GM12801 (cell line): ENCODE results near the gene MAP3K7.

ENCODE experiments used
- CTCF ChIP-seq: IDR thresholded peaks from one replicate; pipeline ENCODE4 v1.5.1; 2011; ENCODE audit warnings: control low read depth; ENCODE audit not compliant: insufficient read length; ENCODE audit errors: extremely low read depth

Gene MAP3K7

DNA sequence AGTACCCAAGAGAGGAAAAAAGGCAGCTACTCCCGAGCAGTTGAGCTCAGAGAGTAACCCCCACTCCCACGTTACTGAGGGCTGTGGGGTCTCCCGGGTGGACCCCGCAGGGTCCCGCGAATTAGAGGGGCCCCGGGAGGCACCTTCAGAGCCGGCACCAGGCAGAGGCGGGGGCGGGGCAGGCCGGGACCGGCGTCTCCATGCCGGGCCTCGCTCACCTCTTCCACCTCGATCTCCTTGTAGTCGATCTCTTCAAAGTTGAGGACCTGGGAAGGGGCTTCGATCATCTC is 381 bp downstream of the MAP3K7 start:
- no peak for TF ChIP-seq CTCF

- TF ChIP-seq CTCF, result no peak
Measured at GRCh38 chr6:90584636-90585255, 2.1 kb downstream of the MAP3K7 start.

DNA sequence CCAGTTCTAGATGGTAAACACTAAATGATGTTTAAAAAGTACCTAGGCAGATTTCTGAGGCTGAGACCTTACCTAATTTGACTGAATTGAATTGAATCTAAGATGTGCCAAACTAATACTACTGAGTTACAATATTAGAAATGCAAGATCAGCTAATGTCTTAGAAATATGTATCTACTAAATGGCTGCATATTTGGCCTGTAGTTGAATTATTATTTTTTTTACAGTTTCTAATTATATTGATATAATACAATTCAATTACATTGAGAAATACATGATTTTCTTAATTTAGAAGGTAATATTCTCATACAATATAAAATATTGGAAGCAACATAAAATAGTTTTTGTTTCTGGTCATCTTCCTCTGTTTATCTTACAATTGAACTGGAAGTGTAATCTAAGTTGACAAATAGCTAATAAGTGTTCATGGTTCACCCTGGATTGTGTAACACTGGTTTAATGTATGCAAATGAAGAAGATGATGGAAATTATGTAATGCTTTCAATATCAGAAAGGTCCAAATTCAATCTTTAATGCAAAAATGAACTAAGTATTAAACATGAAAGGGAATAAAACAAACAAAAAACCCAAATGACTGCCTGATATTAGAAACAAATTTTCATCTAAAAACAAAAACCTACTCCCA is 2.9 kb downstream of the MAP3K7 start:
- TF ChIP-seq CTCF, result no peak

DNA sequence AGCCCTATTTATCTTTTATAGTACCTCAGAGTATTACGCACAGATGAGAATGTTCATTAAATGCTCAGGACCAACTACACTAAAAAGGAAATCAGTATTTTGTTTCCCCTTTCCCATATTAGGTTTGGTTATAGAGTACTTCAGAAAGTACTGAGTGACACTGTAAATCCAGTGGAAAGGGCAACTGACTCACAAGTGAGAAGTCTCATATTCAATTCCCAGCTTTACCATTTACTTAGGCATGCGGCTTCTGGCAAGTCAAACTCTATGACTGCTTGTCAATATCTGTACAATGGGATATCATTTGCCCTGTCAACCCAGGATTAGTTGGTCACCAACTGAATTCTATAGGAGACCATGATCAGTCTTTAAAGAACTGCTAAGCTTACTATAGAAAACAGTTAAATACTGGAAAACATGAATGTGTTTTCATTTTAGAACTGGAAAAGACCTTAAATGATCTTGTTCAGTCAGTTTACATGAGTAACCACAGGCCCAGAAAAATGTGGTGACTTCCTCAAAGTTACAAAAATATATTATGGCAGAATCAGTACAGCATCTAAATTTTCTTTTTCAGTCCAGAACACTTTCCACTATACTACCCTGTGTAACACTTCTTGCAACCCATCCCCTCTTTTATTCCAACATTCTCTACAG is 3.6 kb downstream of the MAP3K7 start:
- TF ChIP-seq CTCF, result no peak

DNA sequence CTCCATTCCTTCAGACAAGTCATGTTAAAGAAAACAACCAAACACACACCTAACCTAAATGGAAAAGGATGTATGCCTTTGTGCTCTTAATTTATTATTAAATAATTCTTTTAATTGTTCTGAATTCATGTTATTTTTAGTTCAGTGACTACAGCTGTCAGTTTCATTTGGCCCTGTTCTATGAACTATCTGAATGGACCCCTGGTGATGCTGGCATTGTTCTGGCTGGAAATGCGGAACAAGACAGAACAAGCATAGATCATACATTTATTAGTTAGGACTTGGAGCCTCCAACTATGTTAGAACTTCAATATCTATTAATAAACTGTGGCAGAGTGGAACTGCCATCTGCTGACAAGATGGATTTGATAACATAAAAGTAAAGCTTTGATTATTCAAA is 5.7 kb downstream of the MAP3K7 start:
- TF ChIP-seq CTCF, result no peak

DNA sequence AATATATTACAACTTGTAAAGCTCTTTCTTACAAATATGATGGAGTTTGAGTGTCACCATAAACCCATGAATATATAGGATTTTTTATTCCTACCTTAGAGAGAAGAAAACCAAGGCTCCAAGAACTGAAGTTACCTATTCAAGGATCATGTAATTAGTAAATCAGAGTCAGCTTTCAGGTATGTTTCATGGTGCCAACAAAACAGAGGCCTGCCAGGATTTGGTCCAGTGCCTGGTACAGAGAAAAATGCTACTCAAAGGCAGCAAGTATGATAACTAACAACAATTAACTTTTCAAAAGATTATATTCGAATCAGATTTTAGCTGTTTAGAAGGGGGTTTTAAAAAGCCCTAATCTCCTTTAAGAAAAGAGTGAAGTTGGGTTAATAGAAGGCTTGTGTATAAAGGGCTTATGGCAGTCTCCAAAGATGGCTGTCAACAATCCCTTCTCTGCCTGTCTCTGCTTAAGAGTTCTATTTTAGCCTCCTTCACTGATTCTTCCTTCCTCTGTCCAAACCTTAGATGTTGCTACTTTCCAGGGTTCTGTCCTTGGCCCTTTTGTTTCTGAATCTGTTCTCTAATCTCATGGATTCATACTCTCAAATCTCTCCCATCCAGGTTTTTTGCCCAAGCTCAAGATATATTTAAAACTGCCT is 7.8 kb downstream of the MAP3K7 start:
- TF ChIP-seq CTCF, result no peak

DNA sequence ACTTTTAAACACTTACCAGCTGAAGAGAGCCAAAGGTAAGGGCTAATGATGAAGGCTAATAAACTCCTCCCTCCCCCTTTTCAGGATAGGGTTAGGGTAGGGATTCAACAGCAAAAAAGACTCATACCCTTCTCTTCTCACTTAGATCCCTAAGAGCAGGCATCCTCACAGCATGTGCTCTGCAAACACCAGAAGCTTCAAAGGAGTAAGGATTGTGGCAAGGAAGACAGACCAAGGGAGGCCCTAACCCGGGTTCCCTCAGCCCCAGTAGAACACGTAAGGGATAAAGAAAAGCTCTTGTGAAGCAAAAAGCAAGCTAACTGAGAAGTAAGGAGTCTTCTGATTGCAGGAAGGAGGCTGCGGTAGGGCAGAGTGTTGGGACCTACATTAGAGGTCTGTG is 11.6 kb downstream of the MAP3K7 start:
- no peak for TF ChIP-seq CTCF
